HG02678 (cell line): Measurements from ENCODE around the gene TFPI2.

Experiments
- ATAC-seq: cut with Tn5 transposase; IDR thresholded peaks from one replicate; pipeline ENCODE4 v1.9.1; 2021; ENCODE audit warnings: mild to moderate bottlenecking, moderate library complexity; ENCODE audit not compliant: unreplicated experiment

The TFPI2 gene

DNA sequence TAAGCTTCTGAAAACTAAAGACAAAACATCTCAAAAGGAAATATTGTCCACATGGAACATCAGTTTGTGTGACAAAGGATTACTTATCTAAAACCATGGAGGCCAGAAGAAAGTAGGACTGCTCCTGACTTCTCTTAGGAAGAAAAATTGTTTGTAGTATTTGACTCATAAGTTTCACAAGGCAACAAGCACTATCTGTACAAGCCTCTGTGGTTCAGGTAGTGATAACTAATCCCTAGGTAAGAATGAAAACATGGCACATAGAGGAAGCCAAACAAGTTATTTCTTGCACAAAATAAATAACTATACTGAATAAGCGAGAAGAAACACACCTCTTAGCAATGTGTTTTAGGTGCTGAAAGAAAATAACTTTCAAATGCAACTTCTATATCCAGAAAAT, 30.3 kb downstream of the TFPI2 start:
- no peak for ATAC-seq

DNA sequence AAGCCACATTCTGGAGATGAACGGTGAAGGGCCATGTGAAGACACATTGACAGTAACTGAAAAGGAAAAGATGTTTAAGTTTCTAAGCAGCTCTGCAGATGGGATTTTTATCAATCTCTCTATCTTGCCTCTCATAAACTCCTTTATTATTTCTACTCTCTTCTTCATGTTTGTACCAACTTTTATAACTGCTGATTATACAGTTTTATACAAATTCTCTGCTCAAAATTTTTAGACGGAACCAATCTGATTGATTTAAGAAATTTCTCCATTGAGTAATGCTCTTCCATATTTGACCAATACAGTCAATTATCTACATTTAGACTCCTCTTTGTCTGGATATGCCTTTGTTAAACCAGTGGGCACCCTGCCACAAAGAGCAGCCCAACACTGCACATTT, 31.7 kb downstream of the TFPI2 start:
- no peak for ATAC-seq

- ATAC-seq: no peak
Measured at GRCh38 chr7:93856323-93856722, 34.2 kb downstream of the TFPI2 start.

DNA sequence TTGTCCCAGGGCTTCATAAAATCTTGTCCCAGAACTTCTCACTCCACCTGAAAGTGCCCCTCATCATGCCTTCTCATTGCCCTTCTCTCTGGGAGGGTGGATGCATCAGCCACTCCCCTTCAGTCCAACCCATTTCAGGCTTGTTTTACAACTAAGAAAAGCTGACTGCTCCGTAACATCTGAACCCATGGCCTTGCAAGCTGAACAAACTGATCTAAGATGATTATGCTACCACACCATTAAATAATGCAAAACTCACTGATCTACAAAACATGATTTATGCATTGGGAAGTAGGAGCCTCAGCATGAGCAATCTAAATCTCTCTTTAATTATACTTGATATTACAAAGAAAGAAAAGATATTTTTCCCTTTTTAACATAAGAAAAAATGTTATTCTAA, 34.8 kb downstream of the TFPI2 start:
- no peak for ATAC-seq

- ATAC-seq: no peak
Measured at GRCh38 chr7:93854480-93854879, 36.1 kb downstream of the TFPI2 start.

DNA sequence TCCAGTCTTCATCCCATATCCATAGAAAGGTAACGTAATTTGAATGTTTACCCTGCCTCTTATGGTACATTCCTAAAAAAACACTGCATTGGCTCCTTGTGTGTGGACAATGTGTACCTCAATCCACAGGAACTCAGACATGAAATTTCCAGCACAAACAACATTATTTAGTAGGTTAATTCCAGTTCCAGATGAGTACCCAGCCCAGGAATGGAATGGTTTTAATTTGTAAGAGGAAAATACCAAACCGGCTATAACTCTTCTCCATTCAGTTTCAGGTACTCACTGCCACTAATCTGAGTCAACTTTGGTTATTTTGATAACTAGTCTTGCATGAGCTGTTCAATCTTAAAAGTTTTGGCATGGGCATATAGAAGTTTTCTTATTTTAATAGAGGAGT, 39.0 kb downstream of the TFPI2 start:
- ATAC-seq: no peak

- ATAC-seq: no peak
Measured at GRCh38 chr7:93843260-93843659, 47.3 kb downstream of the TFPI2 start.

- ATAC-seq: no peak
Measured at GRCh38 chr7:93838966-93839365, 51.6 kb downstream of the TFPI2 start.

GRCh38 chr7:93837245-93837644, 53.3 kb downstream of the TFPI2 start:
- no peak for ATAC-seq

DNA sequence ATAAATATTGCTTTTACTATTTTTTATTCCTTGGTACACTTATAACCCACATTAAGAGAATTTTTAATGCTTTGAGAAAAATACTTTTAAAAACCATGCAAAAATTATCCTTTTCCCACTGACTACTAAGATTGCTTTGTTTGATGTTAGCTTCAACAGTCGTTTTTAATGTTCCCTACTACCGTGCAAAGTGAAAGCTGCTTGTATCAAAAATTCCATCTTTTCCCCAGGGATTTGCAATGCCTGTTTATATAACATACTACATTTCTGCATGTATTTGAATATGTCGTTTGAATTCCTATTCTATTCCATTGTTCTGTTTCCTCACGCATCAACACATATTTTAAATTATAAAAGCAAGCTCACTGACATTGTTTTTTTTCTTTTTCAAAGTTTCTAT, 54.4 kb downstream of the TFPI2 start:
- ATAC-seq: no peak

GRCh38 chr7:93835702-93836101, 54.9 kb downstream of the TFPI2 start:
- no peak for ATAC-seq
